HFFc6 (cell line): Measurements from ENCODE around the gene ACTN1. TPM values are rescaled to one million over a fixed set of nuclear protein-coding genes. Genes with fewer than 3 reads are reported as not detected.
A peak's percentile ranks its signal among the peaks of the same experiment; 100 is the strongest.

Experiments
- DNase-seq: peaks from one replicate; pipeline ENCODE4 v3.0.0-alpha.2; 2018
- H3K27ac Mint-ChIP-seq: 2 replicates; pipeline ENCODE4 v1.8.0; 2020; ENCODE audit warnings: mild to moderate bottlenecking, mixed read lengths
- H3K27me3 Mint-ChIP-seq: 2 replicates; pipeline ENCODE4 v1.8.0; 2021; ENCODE audit warnings: mild to moderate bottlenecking, moderate library complexity, mixed read lengths; ENCODE audit not compliant: insufficient read depth
- H3K36me3 Mint-ChIP-seq: 2 replicates; pipeline ENCODE4 v1.8.0; 2021; ENCODE audit warnings: low read depth, mixed read lengths
- H3K4me1 Mint-ChIP-seq: 2 replicates; pipeline ENCODE4 v1.8.0; 2020; ENCODE audit warnings: low read depth, mixed read lengths
- H3K4me3 Mint-ChIP-seq: 2 replicates; pipeline ENCODE4 v1.8.0; 2020; ENCODE audit warnings: mild to moderate bottlenecking, moderate library complexity, mixed read lengths
- H3K9me3 Mint-ChIP-seq: 2 replicates; pipeline ENCODE4 v1.8.0; 2020; ENCODE audit warnings: mild to moderate bottlenecking, mixed read lengths
- total RNA-seq, 6 experiments: library from RNA; stranded (reverse); fragmentation: NEBNext Ultra II Directional; extraction: Animal tissue kit (Norgen Biotek cat#: 25700); gene quantifications; 2 replicates in 1 of 6; 3 replicates in 5 of 6; pipeline ENCODE4 v1.2.3, GENCODE V29; 2021
- TF ChIP-seq, protein P1 (sequence below): fragments of 200-600 bp; sonication (generic); IDR thresholded peaks from 2 replicates; pipeline ENCODE4 v1.5.0; 2021; ENCODE audit warnings: antibody characterized with exemption, mild to moderate bottlenecking

ACTN1 gene
- total RNA-seq, 6 experiments from 2014 or later = 749 to 847 (median 825) TPM

DNA sequence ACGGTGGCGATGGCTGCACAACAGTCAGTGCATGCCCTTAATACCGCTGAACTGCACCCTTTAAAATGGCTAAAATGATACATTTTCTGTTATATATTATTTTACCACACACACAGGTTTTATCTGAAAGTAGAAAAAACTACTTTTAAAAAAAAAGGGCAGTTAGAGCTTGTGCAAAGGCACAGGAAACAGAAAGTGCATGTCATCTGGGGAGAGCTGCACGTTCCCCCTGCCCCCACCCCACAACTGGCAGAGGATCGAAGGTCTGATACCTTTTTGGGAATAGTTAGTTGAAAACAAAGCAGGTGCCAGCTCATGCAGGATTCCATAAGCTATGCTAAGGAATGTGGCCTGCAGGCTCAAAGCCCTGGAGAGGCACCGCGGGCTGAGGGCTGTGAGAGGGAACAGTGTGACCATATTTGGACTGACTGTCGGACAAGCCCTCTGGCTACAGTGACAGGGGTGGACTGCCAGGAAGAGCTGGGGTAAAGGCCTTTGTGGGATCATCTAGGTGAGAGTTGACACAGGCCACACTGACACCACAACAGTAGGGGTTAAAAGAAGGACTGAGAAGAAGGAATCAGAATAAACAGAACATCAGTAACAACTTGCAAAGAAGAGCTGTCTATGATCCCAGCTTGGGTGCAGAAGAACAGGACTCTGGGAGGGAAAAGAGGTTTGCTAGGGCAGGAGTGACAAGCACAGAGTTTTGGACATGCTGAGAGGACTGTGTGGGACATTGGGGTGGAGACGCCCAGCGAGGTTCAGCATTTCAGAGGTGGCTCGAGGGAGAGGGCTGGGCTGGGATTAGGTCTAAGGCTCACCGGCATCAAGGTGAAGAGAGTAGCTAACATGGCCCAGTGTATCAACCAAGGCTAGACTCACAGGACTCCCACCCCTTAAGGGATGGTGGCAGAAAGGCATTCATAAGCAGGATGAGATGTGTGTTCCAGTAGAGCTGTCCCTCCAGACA, 54.6 kb downstream of the ACTN1 start:
- peak overlapping the region; percentile 83 for H3K27ac Mint-ChIP-seq
- H3K4me3 Mint-ChIP-seq = peak overlapping the region; percentile 58; the same call in 1 of the 2 replicates
- DNase-seq = peak; percentile 51
- peaks cover 76% of the 10 kb centered on the region for H3K4me1 Mint-ChIP-seq
- peaks cover 17% of the 10 kb centered on the region for H3K27me3 Mint-ChIP-seq
- H3K36me3 Mint-ChIP-seq = peaks cover 56% of the 10 kb centered on the region
- peaks cover 9% of the 10 kb centered on the region for H3K9me3 Mint-ChIP-seq
- TF ChIP-seq, protein P1, sequence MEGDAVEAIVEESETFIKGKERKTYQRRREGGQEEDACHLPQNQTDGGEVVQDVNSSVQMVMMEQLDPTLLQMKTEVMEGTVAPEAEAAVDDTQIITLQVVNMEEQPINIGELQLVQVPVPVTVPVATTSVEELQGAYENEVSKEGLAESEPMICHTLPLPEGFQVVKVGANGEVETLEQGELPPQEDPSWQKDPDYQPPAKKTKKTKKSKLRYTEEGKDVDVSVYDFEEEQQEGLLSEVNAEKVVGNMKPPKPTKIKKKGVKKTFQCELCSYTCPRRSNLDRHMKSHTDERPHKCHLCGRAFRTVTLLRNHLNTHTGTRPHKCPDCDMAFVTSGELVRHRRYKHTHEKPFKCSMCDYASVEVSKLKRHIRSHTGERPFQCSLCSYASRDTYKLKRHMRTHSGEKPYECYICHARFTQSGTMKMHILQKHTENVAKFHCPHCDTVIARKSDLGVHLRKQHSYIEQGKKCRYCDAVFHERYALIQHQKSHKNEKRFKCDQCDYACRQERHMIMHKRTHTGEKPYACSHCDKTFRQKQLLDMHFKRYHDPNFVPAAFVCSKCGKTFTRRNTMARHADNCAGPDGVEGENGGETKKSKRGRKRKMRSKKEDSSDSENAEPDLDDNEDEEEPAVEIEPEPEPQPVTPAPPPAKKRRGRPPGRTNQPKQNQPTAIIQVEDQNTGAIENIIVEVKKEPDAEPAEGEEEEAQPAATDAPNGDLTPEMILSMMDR = no peak

DNA sequence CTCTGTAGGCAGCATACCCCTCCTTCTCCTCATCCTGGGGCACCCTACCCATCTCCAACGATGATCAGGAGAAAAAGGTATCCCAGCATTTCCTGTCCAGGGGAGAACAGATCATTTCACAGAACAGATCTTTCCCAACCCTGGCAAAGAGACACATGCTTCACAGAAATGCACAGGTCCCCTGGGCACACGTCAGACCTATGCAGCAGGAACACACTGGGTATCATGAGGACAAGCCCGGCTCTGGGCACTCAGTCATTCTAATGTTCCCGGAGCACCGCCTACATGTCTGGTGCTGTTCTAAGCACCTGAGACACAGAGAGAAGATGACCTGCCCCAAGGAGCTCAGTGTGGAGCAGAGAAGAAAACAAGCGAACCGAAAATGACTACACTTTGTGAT, 56.2 kb downstream of the ACTN1 start:
- Mint-ChIP-seq H3K9me3 (peaks cover 9% of the 10 kb centered on the region), H3K27me3 (peaks cover 20% of the 10 kb centered on the region), H3K36me3 (peaks cover 57% of the 10 kb centered on the region), H3K27ac (peak overlapping the region; percentile 89), H3K4me3 (peak overlapping the region; percentile 66), H3K4me1 (peaks cover 72% of the 10 kb centered on the region)
- TF ChIP-seq, protein P1 = no peak
- DNase-seq = no peak

DNA sequence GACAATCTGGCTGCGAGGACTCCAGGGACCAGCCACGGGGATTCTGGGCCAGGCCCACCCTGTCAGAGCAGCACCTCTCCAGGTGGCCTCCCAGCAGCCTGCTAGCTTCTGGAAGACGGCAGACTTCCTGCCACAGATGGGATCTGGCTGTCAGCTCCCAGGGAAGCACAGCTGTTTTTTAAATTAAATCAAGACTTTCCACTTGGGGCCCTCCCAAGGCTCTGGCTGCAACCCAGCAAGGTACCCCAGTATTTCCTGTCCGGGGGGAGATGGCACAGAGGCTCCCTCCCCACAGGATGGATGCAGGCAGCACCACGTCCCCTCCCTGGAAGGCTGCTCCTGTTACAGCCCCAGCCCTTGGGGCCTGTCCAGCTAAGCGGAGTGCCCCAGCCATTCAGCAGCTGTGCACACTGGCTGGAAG, 56.9 kb downstream of the ACTN1 start:
- Mint-ChIP-seq H3K27ac (peak overlapping the region; percentile 89), H3K27me3 (peaks cover 24% of the 10 kb centered on the region), H3K4me1 (peaks cover 71% of the 10 kb centered on the region), H3K36me3 (peaks cover 60% of the 10 kb centered on the region), H3K9me3 (peaks cover 9% of the 10 kb centered on the region), H3K4me3 (no peak overlapping the region)
- DNase-seq = no peak
- TF ChIP-seq, protein P1 = no peak

DNA sequence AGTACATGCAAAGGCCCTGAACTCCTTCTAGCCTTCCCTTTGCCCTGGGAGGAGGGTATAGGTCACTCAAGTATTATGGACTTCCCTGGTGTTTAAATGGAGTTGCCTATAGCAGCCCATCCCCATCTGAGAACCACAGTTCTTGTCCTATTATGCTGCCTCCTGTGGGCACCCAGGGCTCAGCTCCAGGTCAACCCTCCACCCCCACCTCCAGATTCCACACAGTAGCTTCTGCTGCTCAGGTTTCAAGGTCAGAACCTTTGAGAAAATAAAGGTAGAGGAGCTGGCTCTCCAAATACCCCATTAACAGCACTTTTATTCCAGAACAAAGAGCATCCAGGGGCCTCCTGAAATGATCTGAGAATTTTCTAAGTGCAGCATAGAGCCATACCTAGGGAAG, 57.4 kb downstream of the ACTN1 start:
- H3K36me3 Mint-ChIP-seq = peaks cover 60% of the 10 kb centered on the region
- H3K27ac Mint-ChIP-seq = peak overlapping the region; percentile 89
- H3K27me3 Mint-ChIP-seq = peaks cover 29% of the 10 kb centered on the region
- no peak overlapping the region for H3K4me3 Mint-ChIP-seq
- DNase-seq = no peak
- H3K9me3 Mint-ChIP-seq = peaks cover 6% of the 10 kb centered on the region
- H3K4me1 Mint-ChIP-seq = peaks cover 71% of the 10 kb centered on the region
- TF ChIP-seq, protein P1 = no peak

DNA sequence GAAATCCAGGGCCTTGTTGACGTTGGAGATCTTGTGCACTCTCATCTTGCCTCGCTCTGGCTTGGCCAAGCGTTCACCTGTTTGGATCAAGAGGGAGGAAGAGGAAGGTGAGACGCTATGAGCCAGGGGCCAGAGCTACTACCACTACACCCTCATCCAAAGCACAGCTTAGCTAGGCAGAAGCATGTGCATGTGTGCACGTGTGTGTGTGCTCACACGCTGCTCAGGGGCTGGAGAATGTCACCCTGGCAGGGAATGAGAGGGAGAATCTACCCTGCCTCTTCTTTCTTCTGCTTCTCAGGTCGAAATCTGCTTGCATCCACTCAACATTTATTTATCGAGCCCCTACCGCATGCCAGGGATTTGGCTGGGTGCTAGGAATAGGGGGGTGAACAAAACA, 58.1 kb downstream of the ACTN1 start:
- Mint-ChIP-seq H3K36me3 (peaks cover 60% of the 10 kb centered on the region), H3K27me3 (peaks cover 33% of the 10 kb centered on the region), H3K4me1 (peaks cover 67% of the 10 kb centered on the region), H3K9me3 (peaks cover 5% of the 10 kb centered on the region; the same call in 1 of the 2 replicates), H3K4me3 (no peak overlapping the region), H3K27ac (peak overlapping the region; percentile 89)
- DNase-seq = no peak
- TF ChIP-seq, protein P1 = no peak
